Lower leg skin (tissue), 4 donors: Measurements from ENCODE around the gene DHX8. TPM values are rescaled to one million over a fixed set of nuclear protein-coding genes. Genes with fewer than 3 reads are reported as not detected.

Source experiments
- DNase-seq, 2 donors: peaks; one replicate each; pipeline ENCODE4 v3.0.0-alpha.2; 2019; ENCODE audit warnings: low spot score in 2 of 2
- H3K4me3 ChIP-seq: fragments of 200-600 bp; sonication (generic); 2 replicates; pipeline ENCODE4 v1.5.1; 2017; ENCODE audit warnings: mild to moderate bottlenecking, low read depth; ENCODE audit not compliant: poor library complexity, severe bottlenecking
- CTCF ChIP-seq, 3 donors: fragments of 450-650 bp; IDR thresholded peaks; one replicate each; pipeline ENCODE4 v1.5.1; 2016; ENCODE audit warnings: antibody characterized with exemption in 3 of 3, mild to moderate bottlenecking in 3 of 3, moderate library complexity in 2 of 3
- POLR2A ChIP-seq, 2 donors: fragments of 450-650 bp; IDR thresholded peaks; one replicate each; pipeline ENCODE4 v1.6.1; 2016 to 2017; ENCODE audit warnings: antibody characterized with exemption in 2 of 2, mild to moderate bottlenecking in 1 of 2, moderate library complexity in 1 of 2
- WGBS, 2 donors: methylation state at CpG; one replicate each; pipeline ENCODE4 v1.1.5; 2018; 5-methylcytosine and 5-hydroxymethylcytosine counted together
- intact Hi-C: fragments of 100-400 bp; cut with DNase I; formaldehyde crosslinking; loops from one replicate; pipeline ENCODE4 v1.15.0; 2023; ENCODE audit warnings: low total_unique reads
- total RNA-seq, 4 donors: library from RNA; depleted of rRNA; stranded (reverse); fragments of >200 nt; gene quantifications; one replicate each; pipeline ENCODE4 v1.1.0, GENCODE V29; 2016

Gene DHX8
- total RNA-seq, 4 donors from 2014 or later: 35.7 to 60.3 (median 44.0) TPM

- 0 to 1% methylated on average over 1 to 18 of the region's 21 CpGs for WGBS, 2 donors
- peak in 1 of 2 donors; percentile 91 for DNase-seq
- TF ChIP-seq POLR2A (IDR thresholded peaks at IDR 0.05): no peak
- no peak for TF ChIP-seq CTCF (IDR thresholded peaks at IDR 0.05)
- H3K4me3 ChIP-seq: peak overlapping the region; percentile 12
- intact Hi-C loops: no loop called here
These were observed 61.5 kb downstream of the DHX8 start for GRCh38 chr17:43545383-43545632.

GRCh38 chr17:43546319-43547188 lies 62.8 kb downstream of the DHX8 start, which contains the start of gene ETV4:
ETV4 (minus strand) TSS chr17:43546340; CDS start chr17:43545617, 723 bp downstream.
- WGBS, 2 donors: 0 to 1% methylated on average over 46 of the region's 46 CpGs

GRCh38 chr17:43547189-43547550 lies 63.4 kb downstream of the DHX8 start:
- WGBS, 2 donors: 59 to 67% methylated on average over 2 of the region's 2 CpGs
- DNase-seq: no peak
- TF ChIP-seq CTCF (IDR thresholded peaks at IDR 0.05) (no peak), POLR2A (IDR thresholded peaks at IDR 0.05) (no peak)
- no peak overlapping the region for H3K4me3 ChIP-seq
- intact Hi-C loops: no loop called here

More at GRCh38 chr17:43546319-43547188, 62.8 kb downstream of the DHX8 start, which contains the start of gene ETV4:
- DNase-seq: peak; percentile 90 to 98
- H3K4me3 ChIP-seq: peak within 1 kb of the TSS; percentile 18
- TF ChIP-seq POLR2A (IDR thresholded peaks at IDR 0.05) (no peak), CTCF (IDR thresholded peaks at IDR 0.05) (no peak)
- intact Hi-C loops: no loop called here

GRCh38 chr17:43547659-43548256 lies 64.0 kb downstream of the DHX8 start:
- intact Hi-C loops: no loop called here
- H3K4me3 ChIP-seq: no peak overlapping the region
- DNase-seq: no peak
- TF ChIP-seq POLR2A (IDR thresholded peaks at IDR 0.05) (no peak), CTCF (IDR thresholded peaks at IDR 0.05) (no peak)

- WGBS, 2 donors: 51 to 69% methylated on average over 3 of the region's 3 CpGs
- TF ChIP-seq POLR2A (IDR thresholded peaks at IDR 0.05) (no peak), CTCF (IDR thresholded peaks at IDR 0.05) (no peak)
- no peak for DNase-seq
- intact Hi-C loops: no loop called here
- no peak overlapping the region for H3K4me3 ChIP-seq
These were observed 65.1 kb downstream of the DHX8 start for GRCh38 chr17:43548689-43549379.
